Measurements from ENCODE around the gene KLF18.

DNA sequence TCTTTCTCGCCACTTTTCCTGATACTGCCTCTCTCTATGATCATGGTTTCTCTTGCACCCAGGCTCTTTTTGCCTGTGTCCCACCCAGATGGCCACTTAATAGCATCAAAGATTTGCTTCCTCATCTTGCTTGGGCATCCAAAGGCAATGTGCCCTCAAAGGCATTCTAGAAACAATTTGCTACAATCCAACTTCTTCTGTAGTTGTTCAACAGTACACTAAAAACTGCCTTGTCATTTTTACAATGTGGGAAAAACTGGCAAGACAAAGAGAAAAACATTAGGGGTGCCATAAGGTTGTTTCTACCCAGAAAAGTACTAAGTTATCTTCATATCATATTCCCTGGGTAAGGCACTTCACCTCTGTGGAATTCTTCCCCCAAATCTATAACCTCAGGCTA lies 16.5 kb upstream of the KLF18 start:
- no peak for TF ChIP-seq CTCF (IDR thresholded peaks at IDR 0.05)
- no peak for TF ChIP-seq POLR2A (IDR thresholded peaks at IDR 0.05)
